ENCODE measurements around the gene AICDA. TPM values are rescaled to one million over a fixed set of nuclear protein-coding genes. Genes with fewer than 3 reads are reported as not detected.
A peak's percentile ranks its signal among the peaks of the same experiment; 100 is the strongest.
"Not testable (repeated sequence)": the region's sequence is repeated elsewhere in the genome, so short reads cannot be mapped to it uniquely, and the experiment has no call there.

The AICDA gene
- total and polyA plus RNA-seq, 10 of the 15 experiments (the other 5 are each of a cell fraction or from before 2014, with no cell fraction given) = 9.4 to 24.9 (median 16.6) TPM

DNA sequence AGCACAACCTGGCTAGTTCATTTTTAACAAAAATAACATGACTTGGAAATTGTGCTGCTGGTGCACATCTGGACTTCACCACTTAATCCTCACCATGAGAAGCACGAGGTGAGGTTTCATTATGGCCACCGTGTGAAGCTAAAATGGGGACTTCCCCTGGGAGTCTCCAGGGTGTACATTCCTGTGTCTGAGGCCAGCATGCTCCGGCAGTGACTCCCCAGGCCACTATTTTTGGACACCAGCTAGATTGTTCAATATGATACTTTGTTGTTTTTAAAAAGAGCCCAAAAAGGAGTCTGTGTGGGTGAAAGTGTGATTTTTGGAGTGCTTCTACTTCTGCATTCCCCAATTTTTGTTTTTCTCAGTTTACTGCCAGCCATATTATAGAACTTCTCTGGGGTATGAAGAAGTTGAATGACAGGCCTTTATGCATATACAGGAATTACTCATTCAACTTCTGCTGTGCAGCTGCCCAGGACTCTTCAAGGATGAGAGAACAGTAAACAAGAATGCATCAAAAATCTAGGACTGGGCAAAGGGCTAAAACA lies 16.9 kb upstream of the AICDA start (continued):
- TF ChIP-seq NFYA (IDR thresholded peaks at IDR 0.05; ENCODE audit: borderline replicate concordance, low read depth, low read length) (no peak), NFYB (IDR thresholded peaks at IDR 0.05; ENCODE audit: insufficient read depth, low read depth, low read length) (no peak), IKZF2 (IDR thresholded peaks at IDR 0.05) (peak; percentile 99 to 100), SIN3A (IDR thresholded peaks at IDR 0.05; ENCODE audit: low read depth, low read length) (no peak)

- intact Hi-C loops (cut with micrococcal nuclease; ENCODE audit: unreplicated experiment) = loop anchor here (1.0 to 5.0 kb wide), 6 partner anchors 9 to 734 kb away; no protein-coding TSS in a partner anchor
- no peaks in the 10 kb centered on the region; the same call in 2 of the 3 replicates for H3K9me3 ChIP-seq (replicated peaks; ENCODE audit: control insufficient read depth, insufficient read depth, low read length)
- peak; percentile 44 for FAIRE-seq
- H3K4me1 ChIP-seq (ENCODE audit: control insufficient read depth, insufficient read depth, low read length) = peaks cover 18% of the 10 kb centered on the region
- H3K36me3 ChIP-seq (ENCODE audit: control insufficient read depth in 2 of 2, insufficient read depth in 2 of 2, low read length in 1 of 2) = no peaks in the 10 kb centered on the region
- H4K20me1 ChIP-seq (ENCODE audit: control insufficient read depth, insufficient read depth) = no peaks in the 10 kb centered on the region
- RAD21 ChIA-PET (ENCODE audit: unreplicated experiment) = interaction anchor here (0.7 to 5.9 kb wide), 10 partner anchors 9 to 322 kb away, joined by 3 to 81 read pairs (median 5); partner anchors contain the start of gene AICDA
- no peak overlapping the region; the same call in 1 of the 2 replicates for H2AFZ ChIP-seq (ENCODE audit: control insufficient read depth, low read depth, low read length)
- H3K4me3 ChIP-seq = no peak overlapping the region
- TF ChIP-seq, protein P1, sequence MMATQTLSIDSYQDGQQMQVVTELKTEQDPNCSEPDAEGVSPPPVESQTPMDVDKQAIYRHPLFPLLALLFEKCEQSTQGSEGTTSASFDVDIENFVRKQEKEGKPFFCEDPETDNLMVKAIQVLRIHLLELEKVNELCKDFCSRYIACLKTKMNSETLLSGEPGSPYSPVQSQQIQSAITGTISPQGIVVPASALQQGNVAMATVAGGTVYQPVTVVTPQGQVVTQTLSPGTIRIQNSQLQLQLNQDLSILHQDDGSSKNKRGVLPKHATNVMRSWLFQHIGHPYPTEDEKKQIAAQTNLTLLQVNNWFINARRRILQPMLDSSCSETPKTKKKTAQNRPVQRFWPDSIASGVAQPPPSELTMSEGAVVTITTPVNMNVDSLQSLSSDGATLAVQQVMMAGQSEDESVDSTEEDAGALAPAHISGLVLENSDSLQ (IDR thresholded peaks at IDR 0.05) = 0 out of 2 replicates have a peak, but pooled peaks have one; percentile 6
- TF ChIP-seq BCLAF1 (IDR thresholded peaks at IDR 0.05) = no peak
- CTCF ChIA-PET = interaction anchor here (0.7 to 5.1 kb wide), 11 partner anchors 8 to 423 kb away, joined by 3 to 57 read pairs (median 9); partner anchors contain the start of gene AICDA
- H3K27me3 ChIP-seq (replicated peaks in 1 of 2; ENCODE audit: control insufficient read depth in 2 of 2, insufficient read depth in 2 of 2, low read length in 1 of 2) = no peaks in the 10 kb centered on the region
- ATAC-seq = peak; percentile 37; the same call in 2 of the 3 replicates
- DNase-seq (ENCODE audit: low read depth, low spot score) = no peak
- peak overlapping the region; percentile 35; the same call in 1 of the 2 replicates for H3K4me2 ChIP-seq (ENCODE audit: control insufficient read depth, insufficient read depth)
- no TSS peak for BruUV-seq (replicated peaks)
- POLR2A ChIA-PET = interaction anchor here (1.0 to 2.6 kb wide), 6 partner anchors 9 to 38 kb away, joined by 4 to 17 read pairs (median 13); partner anchors contain the start of gene AICDA
- WGBS (ENCODE audit: insufficient coverage, insufficient replicate concordance, low lambda C conversion rate, missing lambda C conversion rate) = 59% methylated on average over 3 of the region's 3 CpGs
- in situ Hi-C loops (cut with MboI) = loop anchor here (25.0 kb wide), 2 partner anchors 1034 to 1666 kb away; partner anchors contain the start of genes CLEC2D, EMG1, PHB2 and PTPN6
- H3K27ac ChIP-seq (ENCODE audit: control insufficient read depth, insufficient read depth) = peak overlapping the region; percentile 75
- H3K9ac ChIP-seq (ENCODE audit: control insufficient read depth, insufficient read depth, low read length) = 0 out of 2 replicates have a peak overlapping the region, but pooled peaks have one; percentile 2
- SMC1A ChIA-PET (ENCODE audit: uncharacterized antibody, unreplicated experiment) = interaction anchor here (0.8 to 5.0 kb wide), 10 partner anchors 9 to 113 kb away, joined by 3 to 80 read pairs (median 9); partner anchors contain the start of gene AICDA
- no peaks in the 10 kb centered on the region for H3K79me2 ChIP-seq (ENCODE audit: control insufficient read depth, insufficient read depth, low read length)
These were observed 16.1 kb upstream of the AICDA start for GRCh38 chr12:8628731-8629130.

GRCh38 chr12:8624750-8625149 lies 12.1 kb upstream of the AICDA start:
- FAIRE-seq; BruUV-seq (replicated peaks); H3K4me2 ChIP-seq (ENCODE audit: control insufficient read depth, insufficient read depth); H3K4me3 ChIP-seq; H3K27ac ChIP-seq (ENCODE audit: control insufficient read depth, insufficient read depth); DNase-seq (ENCODE audit: low read depth, low spot score); ATAC-seq; POLR2A ChIA-PET; H3K36me3 ChIP-seq (ENCODE audit: control insufficient read depth in 2 of 2, insufficient read depth in 2 of 2, low read length in 1 of 2); H3K27me3 ChIP-seq (replicated peaks in 1 of 2; ENCODE audit: control insufficient read depth in 2 of 2, insufficient read depth in 2 of 2, low read length in 1 of 2); H3K9me3 ChIP-seq (replicated peaks; ENCODE audit: control insufficient read depth, insufficient read depth, low read length); H3K9ac ChIP-seq (ENCODE audit: control insufficient read depth, insufficient read depth, low read length); H3K79me2 ChIP-seq (ENCODE audit: control insufficient read depth, insufficient read depth, low read length); SMC1A ChIA-PET (ENCODE audit: uncharacterized antibody, unreplicated experiment); H4K20me1 ChIP-seq (ENCODE audit: control insufficient read depth, insufficient read depth); RAD21 ChIA-PET (ENCODE audit: unreplicated experiment); H2AFZ ChIP-seq (ENCODE audit: control insufficient read depth, low read depth, low read length): not testable (repeated sequence)
- H3K4me1 ChIP-seq (ENCODE audit: control insufficient read depth, insufficient read depth, low read length) = peaks cover 12% of the 10 kb centered on the region
- intact Hi-C loops (cut with micrococcal nuclease; ENCODE audit: unreplicated experiment) (loop anchor here (5.0 kb wide), 1 partner anchor 738 kb away; no protein-coding TSS in a partner anchor), in situ Hi-C loops (cut with MboI) (loop anchor here (25.0 kb wide), 2 partner anchors 1038 to 1662 kb away; partner anchors contain the start of genes CLEC2D, EMG1, PHB2 and PTPN6)
- WGBS (ENCODE audit: insufficient coverage, insufficient replicate concordance, low lambda C conversion rate, missing lambda C conversion rate) = 97% methylated on average over 16 of the region's 26 CpGs
- CTCF ChIA-PET = interaction anchor here (0.7 kb wide), 1 partner anchor 34 kb away, joined by 3 read pairs; no protein-coding TSS in a partner anchor

Data from GM12878 (cell line).